HG03025 (cell line): Measurements from ENCODE around the gene IGSF9B.
A peak's percentile ranks its signal among the peaks of the same experiment; 100 is the strongest.
"Not testable (repeated sequence)": the region's sequence is repeated elsewhere in the genome, so short reads cannot be mapped to it uniquely, and the experiment has no call there.

Source experiments
- ATAC-seq: cut with Tn5 transposase; IDR thresholded peaks from one replicate; pipeline ENCODE4 v1.9.1; 2021; ENCODE audit warnings: mild to moderate bottlenecking, moderate library complexity; ENCODE audit not compliant: unreplicated experiment, low FRiP score

IGSF9B gene, protein sequence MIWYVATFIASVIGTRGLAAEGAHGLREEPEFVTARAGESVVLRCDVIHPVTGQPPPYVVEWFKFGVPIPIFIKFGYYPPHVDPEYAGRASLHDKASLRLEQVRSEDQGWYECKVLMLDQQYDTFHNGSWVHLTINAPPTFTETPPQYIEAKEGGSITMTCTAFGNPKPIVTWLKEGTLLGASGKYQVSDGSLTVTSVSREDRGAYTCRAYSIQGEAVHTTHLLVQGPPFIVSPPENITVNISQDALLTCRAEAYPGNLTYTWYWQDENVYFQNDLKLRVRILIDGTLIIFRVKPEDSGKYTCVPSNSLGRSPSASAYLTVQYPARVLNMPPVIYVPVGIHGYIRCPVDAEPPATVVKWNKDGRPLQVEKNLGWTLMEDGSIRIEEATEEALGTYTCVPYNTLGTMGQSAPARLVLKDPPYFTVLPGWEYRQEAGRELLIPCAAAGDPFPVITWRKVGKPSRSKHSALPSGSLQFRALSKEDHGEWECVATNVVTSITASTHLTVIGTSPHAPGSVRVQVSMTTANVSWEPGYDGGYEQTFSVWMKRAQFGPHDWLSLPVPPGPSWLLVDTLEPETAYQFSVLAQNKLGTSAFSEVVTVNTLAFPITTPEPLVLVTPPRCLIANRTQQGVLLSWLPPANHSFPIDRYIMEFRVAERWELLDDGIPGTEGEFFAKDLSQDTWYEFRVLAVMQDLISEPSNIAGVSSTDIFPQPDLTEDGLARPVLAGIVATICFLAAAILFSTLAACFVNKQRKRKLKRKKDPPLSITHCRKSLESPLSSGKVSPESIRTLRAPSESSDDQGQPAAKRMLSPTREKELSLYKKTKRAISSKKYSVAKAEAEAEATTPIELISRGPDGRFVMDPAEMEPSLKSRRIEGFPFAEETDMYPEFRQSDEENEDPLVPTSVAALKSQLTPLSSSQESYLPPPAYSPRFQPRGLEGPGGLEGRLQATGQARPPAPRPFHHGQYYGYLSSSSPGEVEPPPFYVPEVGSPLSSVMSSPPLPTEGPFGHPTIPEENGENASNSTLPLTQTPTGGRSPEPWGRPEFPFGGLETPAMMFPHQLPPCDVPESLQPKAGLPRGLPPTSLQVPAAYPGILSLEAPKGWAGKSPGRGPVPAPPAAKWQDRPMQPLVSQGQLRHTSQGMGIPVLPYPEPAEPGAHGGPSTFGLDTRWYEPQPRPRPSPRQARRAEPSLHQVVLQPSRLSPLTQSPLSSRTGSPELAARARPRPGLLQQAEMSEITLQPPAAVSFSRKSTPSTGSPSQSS (N-terminal part only)

DNA sequence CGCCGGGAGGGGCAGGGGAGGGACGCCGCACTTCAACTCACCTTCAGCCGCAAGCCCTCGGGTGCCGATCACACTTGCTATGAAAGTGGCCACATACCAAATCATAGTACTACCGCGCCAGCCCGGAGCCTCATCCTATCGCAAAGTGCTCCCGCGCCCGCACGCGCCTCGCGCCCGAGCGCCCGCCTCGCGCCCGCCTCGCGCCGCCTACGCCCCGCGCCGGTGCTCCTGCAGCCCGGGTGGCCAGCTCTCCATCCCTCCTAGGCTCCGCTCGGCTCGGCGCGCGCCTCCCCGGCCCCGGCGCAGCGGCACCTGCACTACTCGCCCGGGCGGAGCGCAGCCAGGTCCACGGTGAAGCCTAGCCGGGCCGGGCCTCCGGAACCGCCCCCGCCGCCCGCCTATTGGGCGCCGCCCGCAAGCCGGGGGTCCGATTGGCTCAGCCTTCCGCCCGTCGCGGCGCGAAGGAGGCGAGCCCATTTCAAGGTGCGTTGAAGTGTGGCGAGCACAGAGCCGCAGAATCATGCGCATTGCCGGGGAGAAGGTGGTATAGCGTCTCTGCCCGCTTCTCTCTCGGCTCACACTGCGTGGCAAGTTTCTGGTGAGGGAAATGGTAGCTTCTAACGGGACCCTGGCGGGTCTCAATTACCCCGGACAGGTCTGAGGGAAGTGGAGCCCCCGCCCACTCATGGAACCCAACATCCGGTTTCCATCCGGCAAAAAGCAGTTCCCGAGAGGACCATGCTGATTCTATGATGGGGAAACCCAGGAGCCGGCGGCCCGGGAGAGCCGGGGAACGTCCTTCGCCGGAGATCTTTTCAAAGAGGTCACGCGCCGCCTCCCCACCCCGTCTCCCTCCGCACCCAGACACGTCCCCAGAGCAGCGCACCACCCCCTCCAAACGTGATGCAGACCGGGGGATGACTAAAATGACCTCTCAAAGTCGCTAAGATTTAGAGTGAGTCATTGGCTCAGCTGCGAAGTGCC is at the start of gene IGSF9B:
TSS of gene IGSF9B (minus strand) at position 319 of the 984 bp plus-strand sequence. CDS start at position 105, 214 bp downstream.
- peak; percentile 97 for ATAC-seq

- no peak for ATAC-seq
Measured at GRCh38 chr11:134004496-134005172, 47.9 kb upstream of the IGSF9B start.

GRCh38 chr11:134003792-134004495 is 47.2 kb upstream of the IGSF9B start:
- no peak for ATAC-seq

GRCh38 chr11:134002819-134003218 is 46.1 kb upstream of the IGSF9B start:
- not testable (repeated sequence) for ATAC-seq

- not testable (repeated sequence) for ATAC-seq
Measured at GRCh38 chr11:134002338-134002737, 45.6 kb upstream of the IGSF9B start.

GRCh38 chr11:134001596-134001995 is 44.8 kb upstream of the IGSF9B start:
- ATAC-seq = no peak

DNA sequence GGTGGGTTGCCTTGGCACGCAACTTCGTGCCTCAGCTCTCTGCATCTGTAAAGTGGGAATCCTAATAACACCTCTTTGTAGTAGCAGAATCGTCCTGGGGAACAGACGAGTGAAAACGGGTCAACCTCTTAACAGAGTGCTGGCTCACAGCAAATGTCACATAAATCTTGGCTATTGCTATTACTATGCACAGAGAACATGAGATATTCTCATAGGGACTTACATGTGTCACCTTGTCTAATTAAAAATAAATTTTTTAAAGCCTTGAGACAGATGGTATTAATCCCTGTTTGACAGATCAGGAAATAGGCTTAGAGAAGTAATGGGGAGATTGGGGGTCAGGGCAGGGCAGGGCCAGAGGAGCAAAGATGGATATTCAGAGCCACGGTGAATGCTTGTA is 44.3 kb upstream of the IGSF9B start:
- ATAC-seq = no peak

- no peak for ATAC-seq
Measured at GRCh38 chr11:133999355-133999754, 42.6 kb upstream of the IGSF9B start.

- no peak for ATAC-seq
Measured at GRCh38 chr11:133997554-133997953, 40.8 kb upstream of the IGSF9B start.

GRCh38 chr11:133996671-133997070 is 39.9 kb upstream of the IGSF9B start:
- no peak for ATAC-seq

DNA sequence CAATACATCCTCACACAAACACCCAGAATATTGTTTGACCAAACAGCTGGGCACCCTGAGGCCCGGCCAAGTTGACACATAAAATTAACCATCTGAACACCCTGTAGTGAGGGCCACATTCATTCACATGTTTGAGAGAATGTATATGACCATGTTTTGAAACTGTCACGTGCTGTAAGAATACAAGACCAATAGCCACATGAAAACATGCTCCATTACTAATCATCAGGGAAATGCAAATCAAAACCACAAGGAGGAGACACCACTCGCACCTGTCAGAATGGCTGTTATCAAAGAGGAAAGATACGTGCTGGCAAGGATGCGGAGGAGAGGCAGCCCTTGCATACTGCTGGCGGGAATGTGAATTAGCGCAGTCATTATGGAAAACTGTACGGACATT is 38.3 kb upstream of the IGSF9B start:
- ATAC-seq = no peak

DNA sequence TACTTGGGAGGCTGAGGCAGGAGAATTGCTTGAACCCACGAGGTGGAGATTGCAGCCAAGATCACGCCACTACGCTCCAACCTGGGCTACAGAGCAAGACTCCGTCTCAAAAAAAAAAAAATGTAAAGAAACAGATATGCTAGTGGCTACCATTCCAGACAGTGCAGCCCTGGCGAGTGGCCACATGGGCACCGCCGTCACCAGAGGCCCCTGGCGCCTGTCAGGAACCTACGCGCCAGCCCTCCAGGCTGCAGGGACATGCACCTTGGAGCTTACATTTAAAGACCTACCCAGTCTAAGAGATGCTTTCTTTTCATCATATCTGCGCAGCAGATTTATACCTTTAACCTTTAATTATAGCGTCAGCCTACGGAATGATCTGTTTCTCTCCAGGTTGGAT is 37.2 kb upstream of the IGSF9B start:
- ATAC-seq = no peak

- no peak for ATAC-seq
Measured at GRCh38 chr11:133993107-133993506, 36.3 kb upstream of the IGSF9B start.

DNA sequence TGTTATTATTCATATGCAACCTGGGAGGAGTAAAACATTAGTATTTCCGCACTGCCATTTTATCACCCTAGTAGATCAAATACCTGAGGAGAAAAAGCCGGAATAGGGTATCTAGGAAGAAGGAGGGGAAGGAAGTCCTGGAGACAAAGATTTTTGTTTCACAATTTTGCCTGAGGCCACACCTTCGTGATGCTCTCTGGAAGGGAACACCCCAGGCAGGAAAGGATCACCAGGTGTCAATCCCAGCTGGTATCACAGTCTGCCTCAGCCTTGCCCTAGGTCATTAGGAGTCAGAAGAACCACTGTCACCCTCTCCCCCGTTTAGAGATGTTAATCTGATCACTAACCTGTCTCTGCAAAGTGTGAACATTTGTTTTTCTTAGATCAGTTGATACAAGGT is 35.4 kb upstream of the IGSF9B start:
- ATAC-seq = no peak

GRCh38 chr11:133991101-133991500 is 34.3 kb upstream of the IGSF9B start:
- no peak for ATAC-seq

DNA sequence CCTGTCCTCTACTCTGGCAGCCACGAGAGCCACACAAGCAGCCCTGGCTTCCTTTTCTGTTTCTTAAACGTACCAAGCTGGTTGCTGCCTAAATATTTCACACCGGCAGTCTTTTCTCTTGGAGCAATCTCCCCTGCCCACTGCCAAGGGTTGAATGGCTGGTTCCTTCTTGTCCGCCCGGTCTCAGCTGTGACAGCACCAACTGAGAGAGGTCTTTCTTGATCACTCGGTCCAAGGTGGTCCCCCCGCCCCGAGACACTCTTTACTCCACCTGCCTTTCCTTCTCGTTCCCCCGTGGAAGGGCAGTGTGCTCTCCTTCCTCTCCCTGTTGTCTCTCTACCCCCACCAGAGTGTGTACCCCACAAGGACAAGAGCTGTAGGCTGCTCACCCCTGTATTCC is 33.7 kb upstream of the IGSF9B start:
- no peak for ATAC-seq

DNA sequence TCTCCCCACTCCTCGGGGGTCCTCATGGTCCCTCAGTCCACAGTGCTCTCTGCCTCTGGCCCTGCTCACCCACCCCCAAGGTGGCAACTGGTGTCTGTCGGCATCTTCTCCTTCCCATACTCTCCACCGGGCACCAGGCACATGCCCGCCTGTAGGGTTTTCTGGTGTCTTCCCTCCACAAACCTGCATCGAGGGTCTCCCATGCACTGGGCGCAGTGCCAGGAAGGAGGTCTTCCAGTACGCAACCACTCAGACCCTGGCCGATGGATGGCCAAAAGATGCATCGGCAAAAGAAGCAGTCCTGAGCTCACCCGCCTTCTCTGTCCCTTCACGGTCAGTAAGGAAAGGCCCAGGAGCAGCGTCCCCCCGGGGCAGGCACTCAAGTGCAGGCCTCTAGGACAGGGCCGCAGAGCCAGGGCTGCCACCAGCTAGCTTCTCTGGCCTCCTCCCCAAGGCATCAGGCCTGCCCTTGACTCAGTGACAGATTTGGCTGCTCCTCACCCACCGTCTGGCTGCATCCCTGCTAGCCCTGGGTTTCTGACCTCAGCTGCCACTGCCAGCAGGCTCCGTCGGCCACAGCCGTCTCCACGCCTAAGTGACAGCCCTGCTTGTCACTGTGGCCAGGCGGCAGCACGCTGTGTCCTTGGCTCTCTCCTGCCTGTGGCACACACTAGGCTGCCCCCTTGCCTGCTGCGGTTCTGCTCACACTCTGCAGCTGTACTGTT is 32.1 kb upstream of the IGSF9B start:
- ATAC-seq = no peak

DNA sequence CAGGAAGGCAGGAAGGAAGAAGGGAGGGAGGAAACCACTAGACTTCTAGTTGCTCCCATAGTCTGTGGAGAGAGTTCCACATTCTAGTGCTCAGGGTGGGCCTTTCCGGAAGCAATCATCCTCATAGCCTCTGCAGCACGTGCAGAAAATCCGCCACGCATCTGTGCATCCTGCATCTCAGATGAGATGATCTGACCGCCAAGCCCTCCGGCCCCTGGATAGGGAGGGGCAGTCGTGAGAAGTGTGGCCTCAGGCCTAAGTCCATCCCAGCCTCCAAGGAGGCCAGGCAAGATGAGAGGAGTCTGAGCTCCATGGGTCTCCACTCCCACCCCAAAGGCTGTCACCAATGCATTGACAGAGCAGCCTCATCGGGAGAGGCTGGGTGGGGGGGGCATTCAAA is 30.4 kb upstream of the IGSF9B start:
- ATAC-seq = no peak
